ENCODE data around the gene AURKB.

AURKB gene

DNA sequence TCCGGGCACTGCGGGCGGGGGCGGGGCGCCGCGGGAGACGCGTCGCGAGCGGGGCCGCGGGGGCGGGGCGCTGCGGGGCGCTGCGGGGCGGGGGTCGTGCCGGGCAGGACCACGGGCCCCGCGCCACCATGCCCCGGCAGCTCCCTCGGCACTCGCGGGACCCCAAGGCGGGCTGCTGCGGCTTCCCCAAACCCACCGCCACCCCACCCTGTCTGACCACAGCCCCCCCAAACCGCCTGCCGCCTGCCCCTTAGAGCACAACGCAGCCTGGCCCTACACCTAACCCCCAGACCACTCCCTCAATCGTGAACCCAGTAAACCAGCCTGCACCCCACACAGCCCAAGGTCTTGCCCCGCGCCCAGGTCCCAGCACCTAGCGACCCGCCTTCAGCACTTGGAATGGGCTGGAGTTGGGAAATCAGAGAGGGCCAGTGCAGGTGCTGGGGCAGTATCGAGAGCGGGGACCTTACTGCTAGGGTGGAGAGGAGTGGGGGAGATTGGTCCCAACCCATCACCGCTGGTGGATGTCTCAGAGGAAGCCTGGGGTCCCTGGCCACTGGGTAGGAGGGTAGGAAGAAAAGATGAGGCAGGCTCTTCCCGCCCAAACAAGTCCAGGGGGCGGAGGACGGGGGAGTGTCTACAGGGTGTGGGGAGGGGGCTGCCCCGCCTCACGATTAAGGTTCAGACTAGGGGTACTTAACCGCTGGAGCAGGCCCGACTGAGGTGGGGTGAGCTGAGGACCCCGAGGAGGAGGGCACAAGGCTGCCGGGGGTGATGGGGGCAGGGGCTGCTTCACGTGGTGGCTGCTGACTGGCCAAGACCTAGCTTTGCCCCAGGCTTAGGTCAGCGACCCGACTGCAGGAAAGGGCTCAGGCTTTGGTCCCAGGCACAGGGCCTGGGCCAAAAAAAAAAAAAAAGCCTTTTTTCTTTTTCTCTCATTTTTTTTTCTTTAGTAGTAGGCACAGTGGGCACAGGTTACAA, 47.1 kb downstream of the AURKB start:
- peak overlapping the region; percentile 97 for H3K4me3 ChIP-seq (ENCODE audit: low read depth, low read length)
- TF ChIP-seq, protein P1, sequence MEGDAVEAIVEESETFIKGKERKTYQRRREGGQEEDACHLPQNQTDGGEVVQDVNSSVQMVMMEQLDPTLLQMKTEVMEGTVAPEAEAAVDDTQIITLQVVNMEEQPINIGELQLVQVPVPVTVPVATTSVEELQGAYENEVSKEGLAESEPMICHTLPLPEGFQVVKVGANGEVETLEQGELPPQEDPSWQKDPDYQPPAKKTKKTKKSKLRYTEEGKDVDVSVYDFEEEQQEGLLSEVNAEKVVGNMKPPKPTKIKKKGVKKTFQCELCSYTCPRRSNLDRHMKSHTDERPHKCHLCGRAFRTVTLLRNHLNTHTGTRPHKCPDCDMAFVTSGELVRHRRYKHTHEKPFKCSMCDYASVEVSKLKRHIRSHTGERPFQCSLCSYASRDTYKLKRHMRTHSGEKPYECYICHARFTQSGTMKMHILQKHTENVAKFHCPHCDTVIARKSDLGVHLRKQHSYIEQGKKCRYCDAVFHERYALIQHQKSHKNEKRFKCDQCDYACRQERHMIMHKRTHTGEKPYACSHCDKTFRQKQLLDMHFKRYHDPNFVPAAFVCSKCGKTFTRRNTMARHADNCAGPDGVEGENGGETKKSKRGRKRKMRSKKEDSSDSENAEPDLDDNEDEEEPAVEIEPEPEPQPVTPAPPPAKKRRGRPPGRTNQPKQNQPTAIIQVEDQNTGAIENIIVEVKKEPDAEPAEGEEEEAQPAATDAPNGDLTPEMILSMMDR (IDR thresholded peaks at IDR 0.05; ENCODE audit: low read depth, low read length, missing control alignments), result no peak
- no peak for DNase-seq (ENCODE audit: low read depth)

DNA sequence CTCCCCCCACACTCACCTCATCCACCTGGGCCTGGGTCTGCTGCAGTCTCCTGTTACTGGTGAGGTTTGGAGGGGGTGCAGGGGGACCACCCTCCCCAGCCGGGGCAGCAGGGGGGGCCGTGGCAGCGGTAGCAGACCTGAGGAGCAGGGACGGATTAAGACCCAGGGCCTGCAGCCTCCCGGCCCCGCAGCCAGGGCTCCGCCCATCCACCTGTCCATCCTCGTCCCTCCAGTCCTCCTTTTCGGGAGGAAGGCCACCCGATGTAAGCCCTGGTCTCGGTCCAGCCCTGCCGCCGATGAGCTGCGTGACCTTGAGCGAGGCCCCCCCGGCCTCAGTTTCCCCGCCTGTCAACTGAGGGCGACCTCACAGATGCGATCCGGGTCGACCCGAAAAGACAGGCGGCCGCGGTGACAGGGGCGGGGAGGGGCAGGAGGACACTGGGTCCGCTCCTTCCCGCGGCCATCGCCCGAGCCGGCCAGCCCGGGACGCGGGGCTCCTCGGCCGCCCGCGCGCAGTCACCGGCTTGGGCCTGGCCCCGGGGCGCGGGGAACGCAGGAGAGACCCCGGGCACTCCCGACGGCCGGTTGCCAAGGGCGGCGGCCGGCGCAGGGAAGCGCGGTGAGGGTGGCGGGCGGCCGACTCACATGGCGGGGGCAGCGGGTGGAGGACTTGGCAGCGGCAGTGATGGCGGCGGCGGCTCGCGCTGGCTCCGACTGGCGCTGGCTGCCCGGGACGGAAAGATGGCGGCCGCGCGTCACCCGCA, 48.0 kb downstream of the AURKB start, which contains the start of gene VAMP2:
TSS of gene VAMP2 (minus strand) at position 716 of the 764 bp plus-strand sequence. CDS start at position 647, 69 bp downstream.
- no peak for DNase-seq (ENCODE audit: low read depth)

DNA sequence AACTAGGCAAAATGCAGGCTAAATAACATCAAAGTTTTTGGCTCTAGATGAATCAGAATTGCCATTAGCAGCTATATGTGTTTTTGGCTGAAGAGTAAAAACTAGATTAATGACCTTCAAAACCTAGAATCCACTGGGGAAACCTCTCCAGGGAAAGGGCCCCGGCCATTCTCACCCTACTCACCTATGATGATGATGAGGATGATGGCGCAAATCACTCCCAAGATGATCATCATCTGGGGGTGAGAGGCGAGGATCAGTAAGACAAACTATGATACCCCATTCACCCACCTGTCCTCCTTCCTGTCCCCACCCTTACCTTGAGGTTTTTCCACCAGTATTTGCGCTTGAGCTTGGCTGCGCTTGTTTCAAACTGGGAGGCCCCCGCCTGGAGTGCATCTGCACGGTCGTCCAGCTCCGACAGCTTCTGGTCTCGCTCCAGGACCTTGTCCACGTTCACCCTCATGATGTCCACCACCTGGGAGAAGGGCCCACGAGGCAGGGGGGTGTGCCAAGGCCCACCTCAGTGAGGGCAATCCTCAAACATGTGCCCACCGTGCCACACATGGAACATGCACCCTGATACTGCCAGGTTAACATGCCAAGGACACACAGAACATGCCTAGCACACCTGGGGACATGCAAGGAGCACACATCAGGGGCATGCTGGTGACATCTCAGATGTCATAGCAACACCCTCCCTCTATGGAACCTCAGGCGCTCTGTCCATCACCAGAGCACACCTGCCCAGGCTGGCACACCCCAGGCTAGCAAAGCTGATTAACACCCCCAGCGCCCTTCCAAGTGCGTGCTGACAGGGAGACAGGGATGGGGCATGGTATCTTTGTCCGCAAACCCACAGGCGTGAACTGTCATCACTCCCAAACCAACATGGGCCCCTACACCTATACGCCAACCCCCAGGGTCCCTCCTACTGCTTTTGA, 48.8 kb downstream of the AURKB start:
- peak overlapping the region; percentile 97 for H3K4me3 ChIP-seq (ENCODE audit: low read depth, low read length)
- TF ChIP-seq, protein P1 (IDR thresholded peaks at IDR 0.05; ENCODE audit: low read depth, low read length, missing control alignments), result no peak
- no peak for DNase-seq (ENCODE audit: low read depth)

More for the DNA sequence above, 48.0 kb downstream of the AURKB start, which contains the start of gene VAMP2:
- TF ChIP-seq, protein P1 (IDR thresholded peaks at IDR 0.05; ENCODE audit: low read depth, low read length, missing control alignments), result no peak
- peak within 1 kb of the TSS; percentile 97 for H3K4me3 ChIP-seq (ENCODE audit: low read depth, low read length)

DNA sequence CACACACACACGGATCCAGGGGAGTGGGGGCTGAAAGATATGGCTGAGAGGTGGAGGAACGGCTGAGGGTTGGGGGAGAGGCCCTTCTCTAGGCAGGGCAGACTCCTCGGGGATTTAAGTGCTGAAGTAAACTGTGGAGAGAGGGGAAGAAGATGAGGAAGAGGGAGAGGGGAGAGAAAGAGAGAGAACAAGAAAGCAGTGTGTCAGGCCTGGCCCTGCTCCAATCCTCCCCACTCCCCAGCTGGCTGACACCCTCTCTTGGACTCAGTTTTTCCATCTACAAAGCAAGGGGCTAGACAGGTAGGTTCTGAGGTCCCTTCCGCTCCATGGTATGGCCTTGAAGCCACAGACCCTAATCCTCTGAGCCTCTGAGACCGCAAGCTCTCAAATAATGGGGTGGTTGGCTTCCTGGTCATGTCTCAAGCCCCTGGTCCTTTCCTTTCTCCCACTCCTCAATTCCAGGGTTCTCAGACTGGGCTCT, 49.6 kb downstream of the AURKB start:
- TF ChIP-seq, protein P1 (IDR thresholded peaks at IDR 0.05; ENCODE audit: low read depth, low read length, missing control alignments), result no peak
- no peak overlapping the region for H3K4me3 ChIP-seq (ENCODE audit: low read depth, low read length)
- DNase-seq (ENCODE audit: low read depth), result no peak

DNA sequence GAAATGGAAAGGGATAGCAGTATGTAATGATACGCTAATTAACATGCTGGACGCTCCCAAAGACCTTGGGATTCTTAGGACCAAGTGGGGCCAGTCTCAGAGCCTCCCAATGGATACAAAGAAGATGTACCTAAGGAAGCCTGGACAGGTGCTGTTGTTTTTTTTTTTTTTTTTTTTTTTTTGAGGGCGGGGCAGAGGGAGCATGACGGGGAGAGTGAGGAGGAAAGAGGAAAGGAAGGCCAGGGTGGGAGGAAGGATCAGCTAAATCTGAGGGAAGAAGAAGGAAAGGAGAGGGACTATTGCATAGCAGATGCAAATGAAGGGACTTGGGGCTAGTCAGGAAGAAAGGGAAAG, 50.2 kb downstream of the AURKB start:
- H3K4me3 ChIP-seq (ENCODE audit: low read depth, low read length), result no peak overlapping the region
- no peak for DNase-seq (ENCODE audit: low read depth)
- TF ChIP-seq, protein P1 (IDR thresholded peaks at IDR 0.05; ENCODE audit: low read depth, low read length, missing control alignments), result no peak

All from GM12864 (cell line).